H1 (cell line): ENCODE measurements around the gene EVA1C. TPM values are rescaled to one million over a fixed set of nuclear protein-coding genes. Genes with fewer than 3 reads are reported as not detected.

Experiments
- CTCF ChIA-PET: fragments of 300-600 bp; sonication (Branson Sonifier 250); formaldehyde crosslinking; loops from one replicate; lab custom pipeline; 2021; ENCODE audit not compliant: partially characterized antibody; lab: Charles Lee
- POLR2A ChIA-PET: fragments of 300-600 bp; sonication (Branson Sonifier 250); formaldehyde crosslinking; loops from one replicate; lab custom pipeline; 2021; ENCODE audit warnings: inconsistent platforms; ENCODE audit not compliant: partially characterized antibody; lab: Charles Lee
- DNase-seq, 2 experiments: peaks; one replicate each; pipeline versions ENCODE4 v3.0.0 to v3.0.0-alpha.2; 2010 to 2022; ENCODE audit warnings: low spot score in 2 of 2, low read depth in 1 of 2, mixed read lengths in 1 of 2
- FAIRE-seq: peaks from 2 replicates; lab custom pipeline; 2011; peaks lifted over from hg19 to GRCh38; lab: Jason Lieb, UNC
- H2AFZ ChIP-seq: 2 replicates; pipeline ENCODE4 v1.8.1; 2012; ENCODE audit warnings: low read length, inconsistent platforms
- H2AK5ac ChIP-seq: 2 replicates; pipeline ENCODE4 v1.6.1; 2013; ENCODE audit warnings: low read depth, low read length
- H2BK120ac ChIP-seq: replicated peaks from 2 replicates; pipeline ENCODE3; 2013; ENCODE audit warnings: low read depth, low read length, inconsistent platforms
- H2BK12ac ChIP-seq: 2 replicates; pipeline ENCODE4 v1.6.1; 2013; ENCODE audit warnings: low read depth, low read length
- H2BK15ac ChIP-seq: 2 replicates; pipeline ENCODE4 v1.6.1; 2013; ENCODE audit warnings: low read length
- H2BK20ac ChIP-seq: 2 replicates; pipeline ENCODE4 v1.6.1; 2013; ENCODE audit warnings: low read length
- H2BK5ac ChIP-seq: 2 replicates; pipeline ENCODE4 v1.6.1; 2013; ENCODE audit warnings: low read depth, low read length
- H3K14ac ChIP-seq: 2 replicates; pipeline ENCODE4 v1.6.1; 2013; ENCODE audit warnings: inconsistent platforms; ENCODE audit not compliant: insufficient read length
- H3K18ac ChIP-seq: 2 replicates; pipeline ENCODE4 v1.6.1; 2013; ENCODE audit warnings: low read length; ENCODE audit errors: extremely low read depth
- H3K23ac ChIP-seq: 2 replicates; pipeline ENCODE4 v1.6.1; 2013; ENCODE audit warnings: inconsistent platforms; ENCODE audit not compliant: insufficient read length
- H3K23me2 ChIP-seq: 2 replicates; pipeline ENCODE4 v1.6.1; 2013; ENCODE audit warnings: low read depth, low read length
- H3K27ac ChIP-seq: 2 replicates; pipeline ENCODE4 v1.6.1; 2011; ENCODE audit warnings: low read depth, low read length, inconsistent platforms
- H3K27me3 ChIP-seq, 4 experiments: replicated peaks in 1 of 4; 1 replicate in 1 of 4; 2 replicates in 3 of 4; pipeline versions ENCODE4 v1.6.1 to v1.8.1; 2011 to 2013; ENCODE audit warnings: low read length in 3 of 4, mild to moderate bottlenecking in 3 of 4, inconsistent platforms in 2 of 4, mixed read lengths in 2 of 4, moderate library complexity in 1 of 4; ENCODE audit not compliant: control insufficient read depth in 3 of 4, insufficient read depth in 3 of 4; ENCODE audit errors: extremely low read depth in 1 of 4
- H3K36me3 ChIP-seq, 4 experiments: 2 replicates each; pipeline versions ENCODE4 v1.6.1 to v1.8.1; 2011 to 2013; ENCODE audit warnings: mild to moderate bottlenecking in 4 of 4, low read length in 3 of 4, moderate library complexity in 2 of 4, control low read depth in 1 of 4, inconsistent platforms in 1 of 4; ENCODE audit not compliant: insufficient read depth in 4 of 4, control insufficient read depth in 2 of 4
- H3K4ac ChIP-seq: replicated peaks from 2 replicates; pipeline ENCODE3; 2013; ENCODE audit warnings: low read length, low read depth, mixed read lengths, inconsistent platforms; ENCODE audit not compliant: insufficient read length
- H3K4me1 ChIP-seq, 4 experiments: replicated peaks in 1 of 4; 1 replicate in 1 of 4; 2 replicates in 3 of 4; pipeline versions ENCODE4 v1.6.1 to v1.8.1; 2011 to 2013; ENCODE audit warnings: low read length in 3 of 4, inconsistent platforms in 2 of 4, mixed read lengths in 1 of 4; ENCODE audit not compliant: insufficient read depth in 4 of 4, control insufficient read depth in 3 of 4
- H3K4me2 ChIP-seq, 2 experiments: 2 replicates each; pipeline versions ENCODE4 v1.6.1 to v1.8.1; 2011 to 2013; ENCODE audit warnings: low read depth in 2 of 2, low read length in 2 of 2, control low read depth in 1 of 2, inconsistent platforms in 1 of 2, mild to moderate bottlenecking in 1 of 2; ENCODE audit not compliant: insufficient read depth in 1 of 2
- H3K4me3 ChIP-seq, 4 experiments: fragments of 200-600, 300-600 bp in 1 of 4; sonication (generic), shearing (Covaris generic), sonication (Bioruptor Twin) in 1 of 4; 2 replicates each; pipeline versions ENCODE4 v1.5.1 to v1.8.1; 2011 to 2016; ENCODE audit warnings: low read length in 4 of 4, low read depth in 3 of 4, control low read depth in 2 of 4, inconsistent platforms in 2 of 4, mild to moderate bottlenecking in 2 of 4, mixed read lengths in 1 of 4, moderate library complexity in 1 of 4; ENCODE audit not compliant: insufficient read depth in 2 of 4; ENCODE audit errors: extremely low read depth in 1 of 4
- H3K56ac ChIP-seq: replicated peaks from 2 replicates; pipeline ENCODE3; 2013; ENCODE audit warnings: low read depth, mild to moderate bottlenecking, mixed read lengths, low read length, inconsistent platforms; ENCODE audit not compliant: insufficient read length
- H3K79me1 ChIP-seq: 2 replicates; pipeline ENCODE4 v1.6.1; 2013; ENCODE audit warnings: low read depth, low read length, control low read depth
- H3K79me2 ChIP-seq, 2 experiments: 2 replicates each; pipeline versions ENCODE4 v1.6.1 to v1.8.1; 2012 to 2013; ENCODE audit warnings: low read length in 2 of 2, mild to moderate bottlenecking in 2 of 2, inconsistent platforms in 1 of 2; ENCODE audit not compliant: insufficient read depth in 2 of 2, control insufficient read depth in 1 of 2
- H3K9ac ChIP-seq, 4 experiments: replicated peaks in 1 of 4; 1 replicate in 1 of 4; 2 replicates in 3 of 4; pipeline versions ENCODE4 v1.6.1 to v1.8.1; 2011 to 2013; ENCODE audit warnings: low read depth in 3 of 4, low read length in 3 of 4, control low read depth in 2 of 4, mild to moderate bottlenecking in 2 of 4, moderate library complexity in 2 of 4, inconsistent platforms in 1 of 4; ENCODE audit errors: extremely low read depth in 1 of 4
- H3K9me3 ChIP-seq, 2 experiments: 2 replicates each; pipeline versions ENCODE4 v1.6.1 to v1.8.1; 2012 to 2013; ENCODE audit warnings: mild to moderate bottlenecking in 2 of 2, moderate library complexity in 2 of 2, control low read depth in 1 of 2, inconsistent platforms in 1 of 2, low read depth in 1 of 2, low read length in 1 of 2, mixed read lengths in 1 of 2; ENCODE audit not compliant: insufficient read depth in 2 of 2
- H4K20me1 ChIP-seq, 2 experiments: replicated peaks in 1 of 2; 2 replicates each; pipeline versions ENCODE3 to v1.8.1; 2011 to 2013; ENCODE audit warnings: inconsistent platforms in 2 of 2, low read length in 2 of 2, mild to moderate bottlenecking in 1 of 2; ENCODE audit not compliant: insufficient read depth in 2 of 2, control insufficient read depth in 1 of 2
- H4K5ac ChIP-seq: 2 replicates; pipeline ENCODE4 v1.6.1; 2013; ENCODE audit warnings: low read length, low read depth, mixed read lengths, inconsistent platforms; ENCODE audit not compliant: insufficient read length
- H4K8ac ChIP-seq: 2 replicates; pipeline ENCODE4 v1.8.0; 2013; ENCODE audit warnings: mild to moderate bottlenecking, moderate library complexity, low read length, inconsistent platforms; ENCODE audit not compliant: insufficient read depth; ENCODE audit errors: extremely low read depth
- H4K91ac ChIP-seq: replicated peaks from 2 replicates; pipeline ENCODE3; 2013; ENCODE audit warnings: low read length, mixed read lengths, inconsistent platforms; ENCODE audit not compliant: insufficient read length
- ASH2L ChIP-seq: fragments of 200-600, 300-600 bp; sonication (generic); IDR thresholded peaks from one replicate; pipeline ENCODE4 v1.7.1; 2017; ENCODE audit warnings: low read length
- HDAC6 ChIP-seq: IDR thresholded peaks from one replicate; pipeline ENCODE4 v1.7.1; 2012; ENCODE audit warnings: low read depth, mild to moderate bottlenecking, inconsistent platforms, low read length, moderate library complexity
- KDM4A ChIP-seq: IDR thresholded peaks from one replicate; pipeline ENCODE4 v1.7.1; 2012; ENCODE audit warnings: low read depth, mild to moderate bottlenecking, moderate library complexity, low read length, inconsistent platforms; ENCODE audit not compliant: severe bottlenecking
- KDM5A ChIP-seq: fragments of 200-600 bp; IDR thresholded peaks from 2 replicates; pipeline ENCODE4 v1.7.1; 2012; ENCODE audit warnings: mild to moderate bottlenecking, low read length, inconsistent platforms, mixed read lengths
- MAFK ChIP-seq: IDR thresholded peaks from 2 replicates; pipeline ENCODE4 v1.6.1; 2012; ENCODE audit warnings: low read depth, mild to moderate bottlenecking, improper control_type of control experiment, low read length
- RBBP5 ChIP-seq: IDR thresholded peaks from 2 replicates; pipeline ENCODE4 v1.7.1; 2012; ENCODE audit warnings: low read depth, mild to moderate bottlenecking, inconsistent platforms, low read length, moderate library complexity, borderline replicate concordance
- RFX5 ChIP-seq: IDR thresholded peaks from 2 replicates; pipeline ENCODE4 v1.6.1; 2011; ENCODE audit warnings: low read depth, low read length, improper control_type of control experiment, borderline replicate concordance
- WGBS, 2 experiments: shearing (Covaris generic) in 1 of 2; methylation state at CpG; one replicate each; pipeline versions ENCODE4 v1.1.6 to v1.1.7; 2013 to 2015; ENCODE audit warnings: low lambda C conversion rate in 2 of 2, mixed read lengths in 2 of 2, inconsistent platforms in 1 of 2, low coverage in 1 of 2, missing lambda C conversion rate in 1 of 2; ENCODE audit not compliant: insufficient replicate concordance in 2 of 2, insufficient coverage in 1 of 2, insufficient read length in 1 of 2; ENCODE audit errors: extremely low coverage in 1 of 2, missing lambda C conversion rate in 1 of 2; 5-methylcytosine and 5-hydroxymethylcytosine counted together
- polyA plus RNA-seq, 7 experiments: library from polyadenylated mRNA; depleted of rRNA in 3 of 7; stranded (reverse) in 5 of 7; unstranded in 2 of 7; fragments of >200 nt in 5 of 7; fragments of 200-250 nt in 2 of 7; gene quantifications; 1 replicate in 5 of 7; 2 replicates in 1 of 7; 4 replicates in 1 of 7; pipeline versions ENCODE4 v1.2.1 to v1.2.3, GENCODE V29; 2011 to 2013; ENCODE audit warnings: missing spikeins in 2 of 7, mixed read lengths in 2 of 7
- total RNA-seq: library from RNA; stranded (reverse); fragmentation: NEBNext Ultra II Directional; extraction: Animal tissue kit (Norgen Biotek cat#: 25700); gene quantifications from 2 replicates; pipeline ENCODE4 v1.2.1, GENCODE V29; 2021

The EVA1C gene
- total and polyA plus RNA-seq, 2 of the 8 experiments (the other 6 are each of a cell fraction or from before 2014, with no cell fraction given), result 2.6 to 3.6 TPM

DNA sequence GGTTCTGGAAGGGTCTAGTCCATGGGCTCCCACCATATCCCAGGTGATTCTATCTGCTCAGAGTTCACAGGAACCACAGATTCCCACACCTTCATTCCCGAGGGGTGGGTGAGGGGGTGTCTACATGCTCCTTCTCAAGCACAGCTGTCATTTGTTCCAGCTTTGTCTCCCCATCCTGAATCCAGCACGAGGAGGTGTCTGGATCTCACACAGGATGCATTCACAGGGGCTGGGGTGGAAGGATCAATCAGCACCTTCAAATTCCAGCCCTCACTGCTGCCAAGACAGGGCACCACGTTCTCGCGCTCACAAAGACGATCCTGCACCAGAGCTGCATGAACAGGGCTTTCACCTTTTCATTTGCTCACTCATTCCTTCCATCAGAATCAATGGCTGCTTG is 120.1 kb downstream of the EVA1C start:
- peaks cover 4% of the 10 kb centered on the region; the same call in 1 of the 2 replicates for H3K79me1 ChIP-seq
- H3K23me2 ChIP-seq, result peaks cover 4% of the 10 kb centered on the region; the same call in 1 of the 2 replicates
- H3K18ac ChIP-seq, result no peak overlapping the region
- H3K56ac ChIP-seq, result no peak overlapping the region
- no peaks in the 10 kb centered on the region for H3K79me2 ChIP-seq
- H2AK5ac ChIP-seq, result peak overlapping the region; percentile 98
- no peak overlapping the region for H4K8ac ChIP-seq
- DNase-seq, result no peak
- H3K4me1 ChIP-seq, result no peaks in the 10 kb centered on the region; a peak in 1 of 7 replicates
- peak overlapping the region; percentile 98; the same call in 1 of the 2 replicates for H2BK15ac ChIP-seq
- POLR2A ChIA-PET, result no interaction called here
- peaks cover 0 to 6% of the 10 kb centered on the region in 2 experiments for H4K20me1 ChIP-seq
- no peak overlapping the region for H3K4me3 ChIP-seq
- FAIRE-seq, result no peak
- no peak overlapping the region for H4K5ac ChIP-seq
- peaks cover 9% of the 10 kb centered on the region in 2 experiments; a peak in 3 of 4 replicates for H3K9me3 ChIP-seq
- H2BK5ac ChIP-seq, result peak overlapping the region; percentile 90
- H3K4me2 ChIP-seq, result no peak overlapping the region
- no peak overlapping the region for H2BK120ac ChIP-seq
- TF ChIP-seq ASH2L (no peak), HDAC6 (no peak), KDM5A (no peak), MAFK (no peak), KDM4A (no peak), RBBP5 (no peak), RFX5 (no peak)
- no peak overlapping the region for H3K9ac ChIP-seq
- no peak overlapping the region for H3K14ac ChIP-seq
- H2AFZ ChIP-seq, result no peak overlapping the region
- H3K4ac ChIP-seq, result no peak overlapping the region
- no peak overlapping the region for H3K23ac ChIP-seq
- H2BK20ac ChIP-seq, result no peak overlapping the region
- H2BK12ac ChIP-seq, result 0 out of 2 replicates have a peak overlapping the region, but pooled peaks have one; percentile 33
- no peaks in the 10 kb centered on the region for H3K27me3 ChIP-seq
- H3K36me3 ChIP-seq, result peaks cover 0 to 3% (median 0%) of the 10 kb centered on the region in 4 experiments; a peak in 1 of 8 replicates
- CTCF ChIA-PET, result no interaction called here
- no peak overlapping the region for H4K91ac ChIP-seq
- H3K27ac ChIP-seq, result no peak overlapping the region
- WGBS, 2 experiments, result 92% methylated on average over 6 of the region's 6 CpGs; no CpG with 5 or more reads in 1 of the 2 experiments
